ENCODE data around the gene CDC73.
"Not testable (repeated sequence)": the region's sequence is repeated elsewhere in the genome, so short reads cannot be mapped to it uniquely, and the experiment has no call there.

Gene CDC73

DNA sequence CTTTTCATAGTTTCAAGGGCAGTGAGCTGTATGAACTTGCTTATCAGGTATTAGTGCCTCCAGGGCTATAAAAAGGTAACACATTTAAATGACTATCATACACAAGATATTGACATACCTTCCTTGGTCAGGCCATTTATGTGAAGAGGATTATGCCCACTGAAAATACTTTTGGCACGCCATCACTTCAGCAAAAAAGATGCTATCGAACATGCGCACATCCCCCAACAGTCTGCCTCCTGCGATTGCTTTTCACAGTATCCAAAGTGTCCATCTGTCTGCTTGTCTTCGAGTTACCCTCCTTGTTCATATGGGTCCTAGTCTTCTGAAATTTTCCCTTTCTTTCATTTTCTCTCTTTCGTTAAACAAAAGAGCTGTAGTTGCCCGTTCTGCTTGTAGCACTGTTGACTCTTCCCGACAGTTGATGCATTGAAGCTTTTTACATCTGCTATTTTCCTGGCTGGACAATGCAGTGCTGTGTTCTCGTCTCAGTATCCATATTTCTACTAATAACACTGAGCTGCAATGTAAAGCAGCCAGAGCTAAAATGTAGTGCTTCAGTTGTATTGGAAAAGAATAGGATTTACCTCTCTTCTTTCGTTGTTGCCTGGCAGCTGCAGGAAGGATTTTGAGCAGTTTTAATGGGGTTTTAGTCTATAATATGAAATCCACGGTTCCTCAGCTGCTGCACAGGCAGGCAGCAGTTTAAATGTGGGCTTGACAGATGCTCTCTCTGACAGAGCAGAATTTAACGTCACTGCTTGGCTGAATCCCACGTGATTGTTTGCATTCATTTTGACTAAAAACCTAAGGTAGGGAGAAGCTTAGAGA lies 64.3 kb downstream of the CDC73 start, which contains the start of gene B3GALT2:
TSS of gene B3GALT2 (minus strand) at position 713 of the 831 bp plus-strand sequence. CDS start 5,051 bp downstream, outside the sequence.
- H3K4me3 ChIP-seq (ENCODE audit: low read depth, low read length): peak within 1 kb of the TSS; percentile 26
- TF ChIP-seq, protein P1, sequence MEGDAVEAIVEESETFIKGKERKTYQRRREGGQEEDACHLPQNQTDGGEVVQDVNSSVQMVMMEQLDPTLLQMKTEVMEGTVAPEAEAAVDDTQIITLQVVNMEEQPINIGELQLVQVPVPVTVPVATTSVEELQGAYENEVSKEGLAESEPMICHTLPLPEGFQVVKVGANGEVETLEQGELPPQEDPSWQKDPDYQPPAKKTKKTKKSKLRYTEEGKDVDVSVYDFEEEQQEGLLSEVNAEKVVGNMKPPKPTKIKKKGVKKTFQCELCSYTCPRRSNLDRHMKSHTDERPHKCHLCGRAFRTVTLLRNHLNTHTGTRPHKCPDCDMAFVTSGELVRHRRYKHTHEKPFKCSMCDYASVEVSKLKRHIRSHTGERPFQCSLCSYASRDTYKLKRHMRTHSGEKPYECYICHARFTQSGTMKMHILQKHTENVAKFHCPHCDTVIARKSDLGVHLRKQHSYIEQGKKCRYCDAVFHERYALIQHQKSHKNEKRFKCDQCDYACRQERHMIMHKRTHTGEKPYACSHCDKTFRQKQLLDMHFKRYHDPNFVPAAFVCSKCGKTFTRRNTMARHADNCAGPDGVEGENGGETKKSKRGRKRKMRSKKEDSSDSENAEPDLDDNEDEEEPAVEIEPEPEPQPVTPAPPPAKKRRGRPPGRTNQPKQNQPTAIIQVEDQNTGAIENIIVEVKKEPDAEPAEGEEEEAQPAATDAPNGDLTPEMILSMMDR (conservative IDR thresholded peaks at IDR 0.05; ENCODE audit: low read depth, low read length): no peak
- peak; percentile 55 for DNase-seq (ENCODE audit: low read depth)

DNA sequence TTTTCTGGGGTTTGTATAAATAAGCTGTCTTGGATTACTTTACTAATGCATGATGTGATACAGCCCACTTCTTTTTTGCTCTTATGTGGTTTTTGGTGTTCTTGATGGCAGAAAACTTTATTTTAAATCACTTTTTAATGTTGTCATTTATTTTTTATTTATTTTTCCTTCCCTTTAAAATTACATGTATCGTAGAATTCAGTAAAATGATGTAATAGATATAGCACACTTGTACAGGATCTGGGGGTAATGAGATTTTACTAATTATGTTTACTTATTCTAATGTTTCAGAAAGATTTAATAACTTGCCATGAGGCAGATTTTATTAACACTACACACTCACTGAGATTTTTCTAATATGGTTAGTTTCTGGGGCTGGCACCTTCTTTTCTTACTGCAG lies 65.3 kb downstream of the CDC73 start:
- TF ChIP-seq, protein P1 (conservative IDR thresholded peaks at IDR 0.05; ENCODE audit: low read depth, low read length): no peak
- H3K4me3 ChIP-seq (ENCODE audit: low read depth, low read length): no peak overlapping the region
- no peak for DNase-seq (ENCODE audit: low read depth)

DNA sequence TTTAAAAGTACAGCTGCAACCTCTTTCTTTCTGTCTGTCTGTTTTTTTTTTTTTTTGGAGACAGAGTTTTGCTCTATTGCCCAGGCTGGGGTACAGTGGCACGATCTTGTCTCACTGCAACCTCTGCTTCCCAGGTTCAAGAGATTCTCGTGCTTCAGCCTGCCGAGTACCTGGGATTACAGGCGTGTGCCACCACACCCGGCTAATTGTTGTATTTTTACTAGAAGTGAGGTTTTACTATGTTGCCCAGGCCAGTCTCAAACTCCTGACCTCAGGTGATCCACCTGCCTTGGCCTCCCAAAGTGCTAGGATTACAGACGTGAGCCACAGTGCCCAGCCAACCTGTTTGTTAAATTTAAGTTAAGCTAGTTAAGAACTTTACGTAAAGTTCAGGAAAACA lies 67.1 kb downstream of the CDC73 start:
- not testable (repeated sequence) for DNase-seq (ENCODE audit: low read depth); H3K4me3 ChIP-seq (ENCODE audit: low read depth, low read length)

DNA sequence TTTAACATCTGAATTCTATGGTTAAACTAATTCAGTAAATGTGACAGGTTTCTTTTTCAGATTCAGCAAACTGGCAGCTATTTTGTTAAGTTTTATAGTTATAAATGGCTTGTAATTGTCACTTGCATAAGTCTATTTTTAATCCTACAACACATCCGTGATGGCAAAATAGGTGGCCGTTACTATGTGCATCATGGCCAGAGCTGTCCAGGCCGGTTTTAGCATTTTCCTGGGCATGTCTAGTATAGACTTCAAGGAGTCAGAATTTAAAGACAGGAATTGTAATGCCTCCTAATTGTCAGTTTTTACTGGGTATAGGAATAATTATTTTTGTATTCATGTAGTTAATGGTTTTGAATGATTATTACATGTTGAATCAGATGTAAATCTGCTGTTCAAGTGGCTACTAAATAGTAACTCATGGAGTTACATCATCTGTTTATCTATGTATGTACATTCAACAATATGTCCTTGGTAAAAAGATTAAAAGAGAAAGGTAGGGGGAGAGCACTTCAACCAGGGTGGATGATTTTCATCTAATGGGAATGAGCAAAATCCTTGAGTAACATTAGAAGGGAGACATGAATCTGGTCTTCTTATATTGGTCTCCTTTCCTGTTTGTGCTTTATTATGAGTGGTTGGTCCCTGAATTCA lies 67.7 kb downstream of the CDC73 start:
- TF ChIP-seq, protein P1 (conservative IDR thresholded peaks at IDR 0.05; ENCODE audit: low read depth, low read length): no peak
- no peak overlapping the region for H3K4me3 ChIP-seq (ENCODE audit: low read depth, low read length)
- DNase-seq (ENCODE audit: low read depth): no peak

DNA sequence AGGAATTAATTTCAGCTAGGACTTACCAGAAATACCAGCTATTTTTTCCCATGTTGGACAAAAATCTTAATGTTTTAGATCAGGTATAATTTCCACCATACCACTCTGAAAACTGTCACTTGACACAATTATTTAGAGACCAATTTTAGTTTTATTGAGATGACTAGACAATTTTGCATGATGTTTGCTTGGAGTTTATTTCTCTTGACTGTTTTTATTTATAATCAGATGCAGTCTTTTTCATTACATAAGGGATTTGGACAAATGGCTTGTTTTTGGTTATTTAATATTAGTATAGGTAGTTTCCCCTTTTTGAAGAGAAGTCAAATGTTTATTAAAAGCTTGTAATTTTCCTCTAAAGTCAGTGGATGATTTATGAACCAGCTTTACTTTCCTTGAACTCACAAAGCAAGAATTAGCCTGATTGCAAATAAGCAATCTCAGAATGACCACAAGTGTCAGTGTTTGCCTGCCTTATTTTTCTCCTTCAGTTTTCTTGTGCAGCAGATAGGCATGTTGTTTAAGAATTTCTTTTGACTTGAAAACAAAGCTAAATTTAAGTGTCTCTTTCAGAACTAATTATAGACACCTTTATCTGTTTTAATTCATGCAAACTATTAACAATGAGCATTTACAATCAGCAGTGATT lies 68.4 kb downstream of the CDC73 start:
- TF ChIP-seq, protein P1 (conservative IDR thresholded peaks at IDR 0.05; ENCODE audit: low read depth, low read length): peak; percentile 51
- peak; percentile 65 for DNase-seq (ENCODE audit: low read depth)
- H3K4me3 ChIP-seq (ENCODE audit: low read depth, low read length): no peak overlapping the region

DNA sequence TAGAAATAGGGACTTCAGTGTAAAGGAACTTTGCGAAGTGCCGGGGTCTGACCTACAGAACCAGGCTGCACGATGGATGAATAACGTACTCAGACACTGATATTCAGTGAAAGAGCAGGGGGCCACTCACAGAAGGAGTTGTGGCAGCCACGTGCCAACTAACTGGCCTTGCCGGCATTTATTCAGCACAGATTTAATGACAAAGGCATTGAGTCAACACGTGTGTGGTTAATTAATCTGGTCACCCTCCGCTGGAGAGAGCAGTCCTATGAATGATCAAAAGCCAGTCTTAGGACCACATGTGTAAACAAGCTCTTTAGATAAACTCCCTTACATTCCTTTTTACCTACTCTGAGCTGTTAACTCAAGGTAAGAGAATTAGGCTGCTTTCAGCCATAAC lies 70.8 kb downstream of the CDC73 start:
- DNase-seq (ENCODE audit: low read depth): no peak

DNA sequence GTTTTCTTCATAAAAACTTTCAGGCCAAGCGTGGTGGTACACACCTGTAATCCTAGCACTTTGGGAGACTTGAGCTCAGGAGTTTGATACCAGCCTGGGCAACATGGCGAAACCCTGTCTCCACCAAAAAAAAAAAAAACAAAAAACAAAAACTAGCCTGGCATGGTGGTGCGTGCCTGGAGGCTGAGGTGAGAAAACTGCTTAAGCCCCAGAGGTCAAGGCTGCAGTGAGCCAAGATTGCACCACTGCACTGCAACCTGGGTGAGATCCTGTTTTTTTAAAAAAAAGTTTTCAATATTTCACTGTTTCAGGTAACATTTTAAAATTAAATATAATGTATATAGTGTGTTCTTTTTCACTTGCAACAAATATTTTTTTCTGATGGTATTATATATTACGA lies 78.1 kb downstream of the CDC73 start:
- H3K4me3 ChIP-seq (ENCODE audit: low read depth, low read length): no peak overlapping the region
- TF ChIP-seq, protein P1 (conservative IDR thresholded peaks at IDR 0.05; ENCODE audit: low read depth, low read length): no peak
- DNase-seq (ENCODE audit: low read depth): no peak

More for the DNA sequence above, 70.8 kb downstream of the CDC73 start:
- no peak overlapping the region for H3K4me3 ChIP-seq (ENCODE audit: low read depth, low read length)
- TF ChIP-seq, protein P1 (conservative IDR thresholded peaks at IDR 0.05; ENCODE audit: low read depth, low read length): no peak

Data from choroid plexus epithelial cell (primary cell).